Measurements from ENCODE around the gene FGF9.

The FGF9 gene

DNA sequence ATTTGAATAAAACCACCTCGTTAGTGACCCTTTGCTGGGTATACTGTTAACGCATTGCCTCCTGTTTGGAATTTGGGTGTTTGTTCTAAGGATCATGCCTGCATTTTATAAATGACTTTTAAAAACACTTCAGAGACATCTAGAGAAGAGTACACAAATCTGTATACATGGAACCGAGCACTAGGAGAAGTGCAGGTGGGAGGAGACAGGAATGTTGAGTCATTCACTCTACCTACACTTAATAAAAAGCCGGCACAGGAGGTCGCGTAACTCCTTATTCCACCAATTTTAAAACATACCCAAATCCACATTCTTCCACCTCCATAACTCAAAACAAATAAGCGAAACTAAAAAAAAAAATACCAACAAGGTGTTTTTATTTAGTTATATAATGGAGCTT lies 48.6 kb downstream of the FGF9 start:
- no peak for DNase-seq

DNA sequence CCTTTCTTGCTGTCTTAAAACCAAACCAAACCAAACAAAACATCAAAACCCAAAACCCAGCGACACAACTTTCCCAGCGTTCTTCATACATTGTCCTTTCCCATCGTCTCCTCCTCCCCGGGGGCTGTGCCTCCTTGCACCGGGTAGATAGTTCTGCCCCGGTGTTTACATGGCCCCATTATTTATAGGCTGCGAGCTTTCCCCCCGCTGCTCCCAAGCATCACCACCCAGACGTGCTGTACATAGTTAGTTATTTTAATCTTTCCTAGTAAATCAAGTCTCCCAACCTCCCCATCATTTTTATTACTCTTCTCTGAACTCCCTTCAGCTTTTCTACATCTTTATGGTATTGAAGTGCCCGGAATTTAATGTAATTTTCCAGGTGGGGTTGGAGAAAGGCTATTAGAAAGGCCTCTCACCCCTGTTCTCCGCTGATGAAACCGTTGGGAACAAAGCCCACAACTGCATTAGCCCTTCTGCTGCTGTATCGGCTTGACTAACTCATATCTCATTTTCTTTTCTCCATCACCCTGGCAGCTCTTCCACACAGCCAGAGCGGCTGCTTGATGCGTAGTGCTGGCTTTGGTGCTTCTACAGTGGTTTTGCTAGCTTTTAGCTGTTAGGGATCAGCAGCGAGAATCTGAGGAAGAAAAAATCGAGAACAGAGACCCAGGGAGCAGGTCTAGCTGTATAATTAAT lies 53.1 kb downstream of the FGF9 start:
- no peak for DNase-seq

DNA sequence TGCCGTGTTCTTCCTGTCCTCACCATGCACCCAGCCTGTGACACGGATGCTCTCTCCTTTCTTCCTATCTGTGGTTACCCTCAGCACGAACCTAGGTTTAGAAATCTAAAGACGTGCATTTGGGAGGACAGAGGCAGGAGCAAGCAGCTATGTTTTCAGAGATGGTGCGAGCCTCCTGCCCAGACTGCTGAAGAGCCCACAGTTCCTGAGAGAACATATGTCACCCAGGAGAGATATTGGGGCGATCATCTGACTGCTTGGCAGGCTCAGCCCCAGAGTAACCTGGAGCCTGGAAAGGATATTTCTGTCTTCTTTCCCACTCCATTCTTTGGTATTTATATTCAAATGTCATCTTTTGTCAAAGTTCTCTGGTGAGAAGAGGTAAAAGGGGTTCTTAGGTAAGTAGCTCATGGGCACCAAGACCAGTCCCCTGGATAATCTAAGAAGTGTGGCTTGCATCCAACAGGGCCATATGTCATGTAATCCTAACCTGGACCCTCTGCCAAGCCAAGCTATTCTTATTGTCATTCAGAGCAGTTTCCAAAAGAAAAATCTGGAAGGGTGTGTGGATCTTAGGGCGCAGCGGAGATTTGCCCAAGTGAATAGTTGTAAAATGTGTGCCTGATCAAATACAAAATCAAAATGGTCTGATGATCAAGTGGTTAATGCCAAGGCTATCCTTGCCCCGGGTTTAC lies 59.5 kb downstream of the FGF9 start:
- DNase-seq = no peak

DNA sequence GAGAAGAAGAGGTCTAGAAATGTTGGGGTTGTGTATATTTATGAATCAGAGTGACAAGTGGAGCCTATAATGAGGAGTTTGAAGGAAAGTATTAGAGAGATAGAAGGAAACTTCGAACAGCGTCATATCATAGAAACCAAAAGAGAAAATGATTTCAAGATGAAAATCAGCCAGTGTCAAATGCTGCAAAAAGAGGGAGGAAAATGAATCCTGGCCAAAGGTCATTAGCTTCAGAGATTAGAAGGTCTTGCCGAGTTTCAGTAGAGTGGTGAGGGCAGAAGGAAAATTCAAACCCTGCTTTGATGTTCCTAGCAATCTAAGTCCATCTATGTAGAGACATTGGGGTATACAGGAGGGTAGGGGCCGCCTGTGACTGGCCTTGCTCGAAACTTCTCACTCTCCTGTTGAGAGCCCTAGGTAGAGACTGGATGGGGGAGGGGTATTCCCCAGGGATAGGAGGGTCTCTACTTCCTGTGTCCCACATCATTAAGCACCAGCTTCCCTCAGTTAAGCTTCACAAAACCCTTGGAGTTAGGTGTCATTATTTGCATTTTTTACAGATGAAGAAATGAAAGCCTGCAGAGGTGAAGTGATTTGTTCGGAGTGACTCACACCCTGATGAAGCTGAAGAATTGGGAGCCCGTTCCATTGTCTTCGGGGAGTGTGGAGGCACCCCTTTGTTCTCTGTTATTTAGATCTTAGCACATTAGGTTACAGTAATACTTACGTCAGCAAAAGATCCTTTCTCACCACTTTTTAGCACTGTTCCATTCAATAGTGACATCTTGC lies 62.8 kb downstream of the FGF9 start:
- DNase-seq = no peak

DNA sequence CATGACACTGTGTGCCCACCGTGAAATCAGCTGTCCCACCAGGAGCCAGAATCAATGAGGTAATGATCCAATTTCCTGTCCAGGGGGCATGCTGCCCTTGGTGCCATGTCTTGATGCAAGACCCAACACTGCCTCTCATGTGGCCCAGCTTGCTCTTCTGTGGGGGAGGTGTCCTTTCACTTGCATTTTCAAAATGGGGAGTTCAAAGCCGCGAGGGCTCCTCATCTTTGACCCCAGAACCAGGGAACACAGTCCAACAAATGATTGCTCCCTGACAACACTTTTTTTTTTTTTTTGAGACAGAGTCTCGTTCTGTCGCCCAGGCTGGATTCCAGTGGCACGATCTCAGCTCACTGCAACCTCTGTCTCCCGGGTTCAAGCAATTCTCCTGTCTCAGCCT lies 64.1 kb downstream of the FGF9 start:
- DNase-seq = no peak

DNA sequence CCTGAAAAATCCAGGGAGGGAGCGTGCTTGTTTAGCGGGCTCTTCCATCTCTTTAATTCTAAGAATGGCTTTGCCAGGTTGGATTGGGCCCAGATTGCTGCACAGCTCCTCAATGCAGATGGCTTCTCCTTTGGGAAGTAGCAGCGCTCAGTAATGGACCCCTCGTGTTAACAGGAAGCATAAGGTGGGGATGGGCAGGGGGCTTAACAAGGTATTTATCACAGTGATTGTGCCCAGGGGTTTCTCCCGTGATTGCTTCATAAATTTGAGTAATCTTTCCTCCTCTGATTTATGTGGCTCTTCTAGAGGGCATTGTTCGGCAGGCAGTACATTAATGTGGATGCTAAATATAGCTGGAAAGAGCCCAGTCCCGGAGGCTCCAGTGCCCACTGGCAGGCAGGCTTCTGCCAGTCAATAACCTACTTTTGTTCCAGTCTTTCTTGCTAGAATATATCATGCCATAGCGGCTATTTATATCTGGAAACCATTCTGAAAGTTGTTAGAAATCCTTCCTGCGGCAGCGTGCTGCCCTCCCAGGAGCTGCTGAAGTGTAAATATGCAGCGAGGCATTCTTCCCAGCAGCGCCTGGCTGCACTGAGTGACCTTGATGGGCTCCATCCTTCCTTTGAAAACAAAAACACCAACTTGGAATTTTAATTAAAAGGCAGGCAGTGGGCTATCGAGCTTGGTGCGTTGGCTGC lies 65.0 kb downstream of the FGF9 start:
- no peak for DNase-seq

DNA sequence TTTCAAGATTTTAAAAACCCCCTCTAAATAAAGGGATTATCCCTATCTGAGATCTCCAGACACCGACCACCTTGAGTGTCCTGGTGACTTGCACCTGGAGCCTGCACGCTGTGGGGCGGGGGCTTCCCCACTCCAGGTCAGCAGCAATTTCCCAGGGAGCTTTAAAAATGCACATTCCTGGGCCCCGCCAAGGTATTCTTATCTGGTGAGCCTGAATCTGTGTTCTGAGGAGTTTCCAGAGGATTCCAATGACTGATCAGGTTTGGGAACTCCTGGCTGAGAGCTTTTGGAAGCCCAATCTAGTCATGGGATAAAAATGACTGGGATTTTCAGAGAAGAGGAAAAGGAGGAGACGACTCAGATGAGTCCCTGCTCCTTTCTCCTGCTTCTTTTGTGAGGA lies 66.1 kb downstream of the FGF9 start:
- DNase-seq = no peak

DNA sequence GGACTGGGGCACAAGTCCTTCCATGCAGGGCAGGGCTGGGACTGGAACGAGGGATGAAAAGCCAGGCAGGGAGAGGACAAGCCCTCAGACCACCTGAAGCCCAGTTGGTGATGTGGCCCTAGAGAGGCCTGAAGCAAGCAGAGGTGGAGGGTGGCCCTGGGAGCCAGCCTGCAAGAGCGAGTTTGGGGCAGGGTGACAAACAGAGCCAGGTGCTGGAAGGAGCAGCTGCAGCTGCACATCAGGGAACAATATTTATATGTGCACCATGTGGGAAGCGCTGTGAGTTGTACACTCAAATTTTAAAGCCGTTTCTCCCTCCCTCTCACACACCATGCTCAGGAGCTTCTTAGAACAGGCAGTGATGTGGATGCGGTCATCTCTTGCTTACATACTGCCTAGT lies 67.8 kb downstream of the FGF9 start:
- DNase-seq = no peak

DNA sequence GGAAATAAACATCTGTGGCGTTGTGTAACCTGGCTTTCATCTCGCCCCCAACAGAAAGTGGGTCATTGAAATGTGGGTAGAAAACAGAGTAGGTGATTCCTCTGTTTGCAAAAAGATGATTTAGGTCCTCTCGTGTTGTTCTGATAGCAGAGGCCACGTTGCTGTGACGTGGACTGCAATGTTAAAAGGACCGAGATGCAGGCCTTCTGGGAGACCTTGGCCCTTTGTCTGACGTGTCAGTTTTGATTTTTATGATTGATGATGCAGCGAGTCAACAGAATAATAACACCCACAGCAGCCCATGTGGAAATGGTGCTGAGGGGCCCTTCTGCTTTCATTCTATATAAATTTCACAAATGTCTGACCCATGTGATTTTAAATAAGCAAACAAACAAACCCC lies 68.9 kb downstream of the FGF9 start:
- no peak for DNase-seq

DNA sequence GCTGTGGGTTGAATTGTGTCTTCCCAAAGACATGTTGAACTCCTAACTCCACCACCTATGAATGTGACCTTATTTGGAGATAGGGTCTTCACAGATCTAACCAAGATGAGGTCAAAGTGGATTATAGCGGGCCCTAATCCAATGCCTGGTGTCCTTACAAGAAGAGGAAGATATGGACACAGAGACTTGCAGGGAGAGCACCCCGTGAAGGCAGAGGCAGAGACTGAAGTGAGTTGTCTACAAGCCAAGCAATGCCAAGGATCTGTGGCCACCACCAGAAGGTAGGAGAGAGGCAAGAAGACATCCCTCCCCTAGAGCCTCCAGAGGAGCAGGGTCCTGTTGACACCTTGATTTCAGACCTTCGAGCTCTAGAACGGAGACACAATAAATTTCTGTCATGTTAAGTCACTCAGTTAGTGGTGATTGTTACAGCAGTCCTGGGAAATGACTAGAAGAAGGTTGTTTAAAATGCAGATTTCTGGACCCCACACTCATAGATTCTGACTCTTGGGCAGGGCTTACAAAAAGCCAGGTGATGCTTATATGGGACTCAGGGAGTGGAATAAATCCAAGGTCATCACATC lies 70.6 kb downstream of the FGF9 start:
- no peak for DNase-seq

DNA sequence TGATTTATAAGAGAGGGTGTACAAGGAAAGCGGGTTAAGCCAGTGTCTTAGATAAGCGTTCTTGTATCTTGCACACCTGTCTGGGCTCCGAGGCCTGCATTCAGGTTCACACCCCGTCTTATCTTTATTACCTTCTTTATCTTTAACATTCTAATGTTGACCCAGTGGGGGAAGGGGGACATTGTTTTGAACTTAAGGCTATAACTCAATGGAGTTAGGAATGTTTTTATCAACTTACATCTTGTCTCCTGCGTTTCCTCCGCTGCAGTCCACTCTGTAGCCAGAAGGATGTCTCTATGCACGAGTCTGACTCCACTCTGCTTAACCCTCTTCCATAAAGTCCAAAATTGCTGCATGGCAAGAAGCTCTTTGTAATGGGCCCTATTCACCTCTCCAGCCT lies 71.2 kb downstream of the FGF9 start:
- DNase-seq = no peak

DNA sequence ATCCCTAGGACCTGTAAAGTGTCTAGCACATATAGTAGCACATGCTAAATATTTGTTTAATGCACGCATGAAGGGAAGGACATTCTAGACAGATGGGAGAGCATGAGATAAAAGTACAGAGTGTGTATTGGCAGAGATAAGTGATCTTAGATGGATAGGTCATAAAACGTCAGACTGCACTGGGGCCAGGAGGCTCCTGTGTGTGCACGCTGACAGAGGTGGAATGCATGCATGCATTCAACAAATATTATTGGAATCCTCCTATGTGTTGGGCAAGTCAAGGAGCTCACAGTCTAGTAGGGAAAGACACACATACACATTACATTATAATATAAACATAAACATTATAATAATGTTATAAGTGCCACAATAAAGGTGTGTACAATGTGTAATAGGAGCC lies 73.3 kb downstream of the FGF9 start:
- DNase-seq = no peak

DNA sequence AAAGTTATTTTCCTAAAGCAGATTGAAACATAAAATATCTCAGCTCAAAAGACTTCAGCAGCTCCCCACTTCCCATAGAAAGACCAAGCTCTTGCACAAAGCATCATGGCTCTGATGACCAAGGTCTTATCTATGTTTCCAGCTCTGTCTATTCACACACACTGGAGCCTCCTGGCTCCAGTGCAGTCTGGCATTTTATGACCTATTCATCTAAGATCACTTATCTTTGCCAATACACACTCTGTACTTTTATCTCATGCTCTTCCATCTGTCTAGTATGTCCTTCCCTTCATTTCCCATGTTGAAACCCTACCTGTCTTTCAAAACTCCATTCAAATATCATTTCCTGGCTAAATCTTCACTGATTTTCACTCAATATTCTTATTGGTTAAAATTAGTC lies 74.4 kb downstream of the FGF9 start:
- DNase-seq = no peak

DNA sequence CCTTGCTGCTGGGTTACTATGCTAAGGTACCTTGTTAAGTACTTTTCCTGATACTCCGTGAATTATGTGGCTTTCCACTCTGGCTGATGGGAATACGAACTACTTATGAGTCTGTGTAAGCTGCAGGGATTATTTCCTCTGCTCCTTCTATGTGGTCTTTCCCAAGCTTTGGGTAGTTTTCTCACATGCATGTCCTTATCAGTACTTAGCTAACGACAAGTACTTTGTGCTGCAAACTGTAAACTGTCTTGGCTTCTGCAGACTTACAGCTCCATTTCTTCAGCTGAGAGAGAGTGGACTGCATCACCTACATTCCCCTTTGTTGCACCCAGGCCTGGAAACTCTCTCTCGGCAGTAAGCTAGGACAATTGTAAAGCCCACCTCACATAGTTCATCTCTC lies 76.6 kb downstream of the FGF9 start:
- DNase-seq = no peak

DNA sequence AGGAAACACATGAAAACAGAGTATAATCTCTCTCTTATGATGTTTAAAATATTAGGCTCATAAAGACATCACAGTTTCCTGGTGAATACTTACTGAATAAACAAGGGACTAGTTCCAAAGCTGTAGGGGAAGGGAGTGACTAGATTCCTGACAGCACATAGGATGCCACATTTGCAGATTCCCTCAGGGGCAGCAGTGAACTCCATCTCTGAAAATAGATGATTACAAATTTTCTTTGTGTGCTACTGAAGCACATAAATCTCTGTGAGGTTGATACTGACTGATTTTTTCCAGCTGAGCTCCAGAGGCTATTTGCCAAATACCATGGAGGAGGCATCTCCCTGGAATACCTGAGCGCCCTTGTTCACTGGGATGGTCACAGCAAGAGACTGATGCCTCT lies 77.3 kb downstream of the FGF9 start:
- DNase-seq = no peak

DNA sequence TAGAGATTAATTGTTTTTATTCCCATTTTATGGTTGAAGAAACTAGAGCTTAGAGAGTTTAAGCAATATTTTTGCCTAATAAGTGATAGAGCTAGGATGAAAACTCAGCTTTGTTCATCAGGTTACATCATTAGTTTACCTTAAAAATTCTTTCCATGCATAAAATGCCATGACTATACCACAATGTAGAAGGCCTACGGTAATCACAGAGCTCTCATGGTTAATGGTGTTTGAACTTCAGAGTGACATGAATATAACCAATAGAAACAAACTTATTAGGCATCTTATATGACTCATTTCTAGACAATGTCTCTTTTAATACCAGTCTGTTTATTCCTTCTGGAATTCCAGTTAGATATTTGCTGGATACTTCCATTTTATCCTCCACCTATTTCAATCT lies 78.5 kb downstream of the FGF9 start:
- DNase-seq = no peak

DNA sequence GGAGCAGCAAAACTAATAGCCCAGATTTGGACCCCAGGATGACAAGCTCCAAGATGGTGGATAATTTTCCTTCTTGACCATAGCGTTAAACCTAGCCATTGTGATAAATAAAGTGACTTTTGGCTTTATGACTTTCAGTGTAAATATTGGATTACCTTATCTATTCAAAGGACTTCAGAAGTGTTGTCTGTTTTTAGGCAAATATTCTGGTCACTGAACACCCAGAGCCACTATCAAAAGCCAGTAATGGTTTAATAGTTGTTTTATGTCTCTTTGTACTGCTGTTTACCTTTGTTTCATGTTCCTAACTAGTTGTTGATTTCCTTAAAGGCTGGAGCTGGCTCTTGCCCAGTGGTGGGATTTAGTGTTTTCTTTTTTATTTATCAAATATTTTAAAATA lies 81.6 kb downstream of the FGF9 start:
- DNase-seq = no peak

DNA sequence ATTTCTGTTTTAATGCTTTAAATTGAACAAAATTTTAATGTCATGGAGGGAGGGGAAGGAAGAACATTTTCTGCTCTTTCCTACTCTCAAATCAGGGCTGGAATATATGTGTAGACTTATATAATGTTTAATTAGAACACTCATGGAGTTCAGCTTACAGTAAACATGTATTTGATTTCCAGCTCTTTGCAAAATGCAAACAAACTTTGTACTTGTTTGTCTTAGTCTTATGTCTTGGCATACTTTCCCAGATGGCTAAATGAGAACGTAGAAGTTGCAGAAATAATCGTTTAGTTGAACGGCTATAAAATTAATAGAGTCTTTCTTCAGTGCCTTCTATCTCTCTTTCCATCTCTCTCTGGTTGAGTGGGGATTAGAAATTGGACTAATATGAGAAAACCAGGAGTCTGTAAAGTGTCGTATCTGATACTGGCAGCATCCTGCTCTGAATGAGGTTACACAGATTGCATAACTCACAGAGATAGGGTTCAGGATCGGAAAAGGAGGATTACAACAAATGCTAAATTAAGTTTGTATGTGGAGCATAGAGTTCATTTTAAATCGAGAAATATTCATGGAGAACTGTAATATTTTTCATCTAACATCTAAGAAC lies 82.3 kb downstream of the FGF9 start:
- DNase-seq = no peak

Measured in CD4-positive, alpha-beta T cell treated with Interferon gamma for 1 hour (primary cell).